Brain microvascular endothelial cell (primary cell): Measurements from ENCODE around the gene DGAT2L6.
A peak's percentile ranks its signal among the peaks of the same experiment; 100 is the strongest.

Source experiments
- DNase-seq: peaks from one replicate; pipeline ENCODE4 v3.0.0-alpha.2; 2020
- H3K27ac ChIP-seq: fragments of 250-450 bp; sonication (Bioruptor Pico); 2 replicates; pipeline ENCODE4 v1.5.1; 2020; ENCODE audit warnings: mild to moderate bottlenecking, moderate library complexity
- H3K27me3 ChIP-seq: fragments of 250-450 bp; sonication (Bioruptor Pico); replicated peaks from 2 replicates; pipeline ENCODE4 v1.5.1; 2020; ENCODE audit warnings: mild to moderate bottlenecking
- H3K36me3 ChIP-seq: fragments of 250-450 bp; sonication (Bioruptor Pico); replicated peaks from 2 replicates; pipeline ENCODE4 v1.5.1; 2020; ENCODE audit warnings: mild to moderate bottlenecking
- H3K4me3 ChIP-seq: 2 replicates; pipeline ENCODE4 v1.5.1; 2011; ENCODE audit warnings: low read depth, mild to moderate bottlenecking, control low read depth, low read length, moderate library complexity
- CTCF ChIP-seq: IDR thresholded peaks from 2 replicates; pipeline ENCODE4 v1.5.1; 2011; ENCODE audit warnings: low read depth, mild to moderate bottlenecking, moderate library complexity, low read length, control low read depth, inconsistent platforms; ENCODE audit errors: missing control alignments
- in situ Hi-C: cut with HindIII; loops from 2 replicates; pipeline ENCODE4 v1.10.0; 2017; ENCODE audit warnings: low sequenced_read_pairs, low pct_ligation_motif_present

The DGAT2L6 gene

GRCh38 chrX:70166601-70167590, 10.4 kb upstream of the DGAT2L6 start:
- in situ Hi-C loops = no loop called here
- TF ChIP-seq CTCF = no peak

GRCh38 chrX:70168238-70169188, 8.8 kb upstream of the DGAT2L6 start:
- H3K36me3 ChIP-seq = no peaks in the 10 kb centered on the region
- no peak for TF ChIP-seq CTCF
- H3K27ac ChIP-seq = peak overlapping the region; percentile 61
- no peak overlapping the region for H3K4me3 ChIP-seq
- peak; percentile 55 for DNase-seq
- no peaks in the 10 kb centered on the region for H3K27me3 ChIP-seq
- in situ Hi-C loops = no loop called here

More at GRCh38 chrX:70166601-70167590, 10.4 kb upstream of the DGAT2L6 start:
- H3K27me3 ChIP-seq = no peaks in the 10 kb centered on the region
- no peaks in the 10 kb centered on the region for H3K36me3 ChIP-seq
- peak overlapping the region; percentile 27 for H3K27ac ChIP-seq
- no peak overlapping the region for H3K4me3 ChIP-seq
- DNase-seq = peak; percentile 34

- TF ChIP-seq CTCF = no peak
- in situ Hi-C loops = no loop called here
- H3K36me3 ChIP-seq = no peaks in the 10 kb centered on the region
- no peak overlapping the region for H3K27ac ChIP-seq
- H3K4me3 ChIP-seq = no peak overlapping the region
- no peak for DNase-seq
- H3K27me3 ChIP-seq = no peaks in the 10 kb centered on the region
These were observed 8.0 kb upstream of the DGAT2L6 start for GRCh38 chrX:70169281-70169680.

GRCh38 chrX:70171624-70172023, 5.7 kb upstream of the DGAT2L6 start:
- Histone ChIP-seq H3K36me3 (no peaks in the 10 kb centered on the region), H3K27ac (no peak overlapping the region), H3K27me3 (no peaks in the 10 kb centered on the region), H3K4me3 (no peak overlapping the region)
- no peak for TF ChIP-seq CTCF
- no peak for DNase-seq
- in situ Hi-C loops = no loop called here

- in situ Hi-C loops = no loop called here
- H3K36me3 ChIP-seq = no peaks in the 10 kb centered on the region
- H3K27me3 ChIP-seq = no peaks in the 10 kb centered on the region
- H3K4me3 ChIP-seq = no peak overlapping the region
- DNase-seq = no peak
- H3K27ac ChIP-seq = no peak overlapping the region
- no peak for TF ChIP-seq CTCF
These were observed 5.1 kb upstream of the DGAT2L6 start for GRCh38 chrX:70172221-70172620.
